Endothelial cell of umbilical vein (primary cell): ENCODE data around the gene HOXA4. TPM values are rescaled to one million over a fixed set of nuclear protein-coding genes. Genes with fewer than 3 reads are reported as not detected.

Experiments used
- BruUV-seq: library from RNA; stranded (reverse); fragments of 400-500 nt; replicated peaks from 2 replicates; lab custom pipeline; 2021; lab: Mats Ljungman, UMichigan
- CTCF ChIA-PET: fragments of 300-600, 350-600 bp; sonication (Branson Sonifier 250); formaldehyde crosslinking; loops from one replicate; lab custom pipeline; 2021; ENCODE audit warnings: antibody characterized with exemption, inconsistent platforms; lab: Charles Lee
- POLR2A ChIA-PET: fragments of 300-600, 350-600 bp; sonication (Branson Sonifier 250); formaldehyde crosslinking; loops from one replicate; lab custom pipeline; 2021; ENCODE audit warnings: antibody characterized with exemption, inconsistent platforms; lab: Charles Lee
- DNase-seq: peaks from one replicate; pipeline ENCODE4 v3.0.0-alpha.2; 2011; ENCODE audit warnings: low read depth, low spot score
- FAIRE-seq: peaks from 2 replicates; lab custom pipeline; 2011; peaks lifted over from hg19 to GRCh38; lab: Jason Lieb, UNC
- H2AFZ ChIP-seq: 2 replicates; pipeline ENCODE4 v1.6.0; 2012; ENCODE audit warnings: low read depth, low read length, control low read depth, inconsistent platforms
- H3K27ac ChIP-seq: 2 replicates; pipeline ENCODE4 v1.5.1; 2011; ENCODE audit warnings: low read depth, mild to moderate bottlenecking, control low read depth, low read length, moderate library complexity; ENCODE audit not compliant: insufficient read depth
- H3K27me3 ChIP-seq, 2 experiments: 2 replicates each; pipeline versions ENCODE4 v1.6.0 to v1.6.1; 2011; ENCODE audit warnings: low read length in 2 of 2, mixed read lengths in 1 of 2; ENCODE audit not compliant: control insufficient read depth in 2 of 2, insufficient read depth in 2 of 2
- H3K36me3 ChIP-seq, 2 experiments: 2 replicates in 1 of 2; 3 replicates in 1 of 2; pipeline ENCODE4 v1.5.1; 2011; ENCODE audit warnings: low read length in 2 of 2, mild to moderate bottlenecking in 1 of 2, moderate library complexity in 1 of 2; ENCODE audit not compliant: control insufficient read depth in 2 of 2, insufficient read depth in 2 of 2; ENCODE audit errors: extremely low read depth in 1 of 2
- H3K4me1 ChIP-seq: 3 replicates; pipeline ENCODE4 v1.5.1; 2011; ENCODE audit warnings: mild to moderate bottlenecking, low read length; ENCODE audit not compliant: control insufficient read depth, insufficient read depth; ENCODE audit errors: extremely low read depth
- H3K4me2 ChIP-seq: 2 replicates; pipeline ENCODE4 v1.6.1; 2011; ENCODE audit warnings: low read length, control low read depth, mixed read lengths; ENCODE audit not compliant: insufficient read depth
- H3K4me3 ChIP-seq, 3 experiments: fragments of 200-600 bp in 1 of 3; sonication (generic), shearing (Covaris generic) in 1 of 3; replicated peaks in 1 of 3; 2 replicates each; pipeline ENCODE4 v1.5.1; 2011 to 2016; ENCODE audit warnings: control low read depth in 3 of 3, low read length in 3 of 3, mild to moderate bottlenecking in 2 of 3, inconsistent platforms in 1 of 3, low read depth in 1 of 3, moderate library complexity in 1 of 3; ENCODE audit not compliant: insufficient read depth in 1 of 3
- H3K79me2 ChIP-seq: 2 replicates; pipeline ENCODE4 v1.6.0; 2012; ENCODE audit warnings: low read length, inconsistent platforms; ENCODE audit not compliant: control insufficient read depth, insufficient read depth
- H3K9ac ChIP-seq: replicated peaks from 2 replicates; pipeline ENCODE3; 2011; ENCODE audit warnings: low read length, control low read depth; ENCODE audit not compliant: insufficient read depth; ENCODE audit errors: extremely low read depth
- H3K9me1 ChIP-seq: replicated peaks from 3 replicates; pipeline ENCODE4 v1.6.0; 2011; ENCODE audit warnings: mild to moderate bottlenecking, low read length; ENCODE audit not compliant: control insufficient read depth, insufficient read depth; ENCODE audit errors: extremely low read depth
- H3K9me3 ChIP-seq: replicated peaks from 2 replicates; pipeline ENCODE4 v1.5.1; 2012; ENCODE audit warnings: low read length, inconsistent platforms; ENCODE audit not compliant: control insufficient read depth, insufficient read depth
- H4K20me1 ChIP-seq: replicated peaks from 2 replicates; pipeline ENCODE3; 2011; ENCODE audit warnings: mild to moderate bottlenecking, low read length; ENCODE audit not compliant: control insufficient read depth, insufficient read depth; ENCODE audit errors: extremely low read depth
- CTCF ChIP-seq, 2 donors: IDR thresholded peaks; 1 replicate in 1 of 2; 2 replicates in 1 of 2; pipeline ENCODE4 v1.5.1; 2011; ENCODE audit warnings: low read length in 2 of 2, mild to moderate bottlenecking in 2 of 2, moderate library complexity in 2 of 2, control low read depth in 1 of 2, inconsistent platforms in 1 of 2, low read depth in 1 of 2; ENCODE audit not compliant: insufficient read depth in 1 of 2; ENCODE audit errors: extremely low read depth in 1 of 2
- POLR2A ChIP-seq: IDR thresholded peaks from 2 replicates; pipeline ENCODE4 v1.6.1; 2012; ENCODE audit warnings: low read depth, mild to moderate bottlenecking, control low read depth, low read length
- POLR2AphosphoS5 ChIP-seq: IDR thresholded peaks from 2 replicates; pipeline ENCODE4 v1.6.1; 2012; ENCODE audit warnings: low read depth, mild to moderate bottlenecking, control low read depth, low read length, moderate library complexity; ENCODE audit not compliant: insufficient read depth
- dilution Hi-C: fragments of 300-500 bp; cut with MboI; formaldehyde crosslinking; loops from one replicate; pipeline ENCODE4 v1.15.0; 2019; ENCODE audit warnings: low sequenced_read_pairs; ENCODE audit not compliant: extremely low pct_ligation_motif_present
- intact Hi-C: fragments of 100-400 bp; cut with micrococcal nuclease; formaldehyde crosslinking; loops from one replicate; pipeline ENCODE4 v1.10.0; 2022
- polyA plus RNA-seq, 4 experiments: library from polyadenylated mRNA; depleted of rRNA in 3 of 4; stranded (reverse) in 3 of 4; unstranded in 1 of 4; fragments of >200 nt; gene quantifications; 2 replicates each; pipeline versions ENCODE4 v1.2.1 to v1.2.3, GENCODE V29; 2011 to 2012; ENCODE audit warnings: missing spikeins in 1 of 4
- total RNA-seq: library from RNA; stranded (reverse); gene quantifications from 2 replicates; pipeline ENCODE4 v1.2.3, GENCODE V29; 2021

Gene HOXA4
- total and polyA plus RNA-seq, 2 donors (not counting 3 experiments of a cell fraction or from before 2014, with no cell fraction given): 4.9 to 8.1 TPM

- FAIRE-seq: peak; percentile 78
- H3K9ac ChIP-seq: peak overlapping the region; percentile 78
- H3K27me3 ChIP-seq: no peaks in the 10 kb centered on the region
- H3K9me3 ChIP-seq: no peaks in the 10 kb centered on the region
- no TSS peak for BruUV-seq
- H3K36me3 ChIP-seq: peaks cover 3 to 7% of the 10 kb centered on the region in 2 experiments
- peak overlapping the region in 2 of 3 experiments; percentile 44 to 63 for H3K4me3 ChIP-seq
- intact Hi-C loops (loop anchor here (1.0 to 5.0 kb wide), 11 partner anchors 17 to 1768 kb away; partner anchors contain the start of gene HOXA5), dilution Hi-C loops (loop anchor here (10.0 to 25.0 kb wide), 3 partner anchors 306 to 973 kb away; no protein-coding TSS in a partner anchor)
- H2AFZ ChIP-seq: peak overlapping the region; percentile 33
- TF ChIP-seq CTCF (IDR thresholded peaks at IDR 0.05; ENCODE audit: extremely low read depth in 1 of 2, insufficient read depth in 1 of 2, low read depth in 1 of 2, low read length in 2 of 2) (peak; percentile 95), POLR2AphosphoS5 (peak; percentile 53), POLR2A (no peak)
- ChIA-PET POLR2A (interaction anchor here (0.7 to 2.4 kb wide), 8 partner anchors 8 to 1879 kb away, joined by 3 to 15 read pairs (median 4); partner anchors contain the start of gene HOXA3), CTCF (interaction anchor here (0.6 to 4.6 kb wide), 42 partner anchors 10 to 1309 kb away, joined by 3 to 145 read pairs (median 6); partner anchors contain the start of genes HOXA10, HOXA11, HOXA3 and HOXA4)
- no peaks in the 10 kb centered on the region for H3K9me1 ChIP-seq
- peak overlapping the region; percentile 74 for H3K4me2 ChIP-seq
- peaks cover 76% of the 10 kb centered on the region for H3K79me2 ChIP-seq
- peak; percentile 92 for DNase-seq
- H3K27ac ChIP-seq: peak overlapping the region; percentile 69
- peaks cover 42% of the 10 kb centered on the region for H3K4me1 ChIP-seq
- H4K20me1 ChIP-seq: no peaks in the 10 kb centered on the region
These were observed 30.1 kb upstream of the HOXA4 start for GRCh38 chr7:27160546-27161213.
